Skeletal muscle tissue (tissue), 4 donors: ENCODE measurements around the gene BCAS4. TPM values are rescaled to one million over a fixed set of nuclear protein-coding genes. Genes with fewer than 3 reads are reported as not detected.
"Not testable (repeated sequence)": the region's sequence is repeated elsewhere in the genome, so short reads cannot be mapped to it uniquely, and the experiment has no call there.

Source experiments
- H3K27ac ChIP-seq: one replicate; pipeline ENCODE4 v1.7.0; 2013; ENCODE audit warnings: mild to moderate bottlenecking, low read depth, low read length, inconsistent platforms
- H3K27me3 ChIP-seq, 3 donors: one replicate each; pipeline ENCODE4 v1.7.0; 2013; ENCODE audit warnings: low read length in 3 of 3; ENCODE audit not compliant: control insufficient read depth in 3 of 3, insufficient read depth in 3 of 3
- H3K36me3 ChIP-seq, 3 donors: one replicate each; pipeline ENCODE4 v1.7.0; 2013; ENCODE audit warnings: low read length in 3 of 3; ENCODE audit not compliant: control insufficient read depth in 3 of 3, insufficient read depth in 3 of 3
- H3K4me1 ChIP-seq, 3 donors: one replicate each; pipeline ENCODE4 v1.7.0; 2013; ENCODE audit warnings: low read length in 3 of 3, mild to moderate bottlenecking in 3 of 3; ENCODE audit not compliant: control insufficient read depth in 3 of 3, insufficient read depth in 3 of 3
- H3K4me3 ChIP-seq, 3 donors: one replicate each; pipeline ENCODE4 v1.7.0; 2013; ENCODE audit warnings: low read length in 3 of 3
- H3K9ac ChIP-seq, 3 donors: one replicate each; pipeline ENCODE4 v1.7.0; 2013; ENCODE audit warnings: low read length in 3 of 3, mild to moderate bottlenecking in 3 of 3, moderate library complexity in 2 of 3, low read depth in 1 of 3
- H3K9me3 ChIP-seq, 3 donors: one replicate each; pipeline ENCODE4 v1.7.0; 2013; ENCODE audit warnings: low read length in 3 of 3; ENCODE audit not compliant: control insufficient read depth in 3 of 3
- total RNA-seq: library from RNA; depleted of rRNA; stranded (reverse); fragments of >200 nt; gene quantifications from one replicate; pipeline ENCODE4 v1.2.3, GENCODE V29; 2014
- donor health status: Osteomylitis.

Gene BCAS4
- total RNA-seq, 1 donor from 2014 or later, result 1.0 TPM

- H3K4me3 ChIP-seq, H3K27ac ChIP-seq, H3K9ac ChIP-seq, H3K4me1 ChIP-seq, H3K9me3 ChIP-seq, H3K27me3 ChIP-seq, H3K36me3 ChIP-seq: not testable (repeated sequence)
These were observed 87.0 kb downstream of the BCAS4 start for GRCh38 chr20:50881759-50882424.

GRCh38 chr20:50883856-50884255 is 89.0 kb downstream of the BCAS4 start:
- no peaks in the 10 kb centered on the region for H3K4me1 ChIP-seq
- H3K4me3 ChIP-seq, result no peak overlapping the region
- no peak overlapping the region for H3K27ac ChIP-seq
- no peaks in the 10 kb centered on the region for H3K27me3 ChIP-seq
- no peaks in the 10 kb centered on the region for H3K9me3 ChIP-seq
- peaks cover 0 to 4% (median 1%) of the 10 kb centered on the region in 3 donors for H3K36me3 ChIP-seq
- H3K9ac ChIP-seq, result no peak overlapping the region

- H3K9ac ChIP-seq, result no peak overlapping the region
- no peaks in the 10 kb centered on the region for H3K9me3 ChIP-seq
These were observed 90.2 kb downstream of the BCAS4 start for GRCh38 chr20:50885068-50885467.

GRCh38 chr20:50885781-50886180 is 90.9 kb downstream of the BCAS4 start:
- Histone ChIP-seq H3K36me3 (peaks cover 6 to 9% (median 6%) of the 10 kb centered on the region in 3 donors), H3K9ac (no peak overlapping the region), H3K4me3 (no peak overlapping the region), H3K4me1 (no peaks in the 10 kb centered on the region), H3K27me3 (no peaks in the 10 kb centered on the region), H3K27ac (no peak overlapping the region), H3K9me3 (no peaks in the 10 kb centered on the region)

More at GRCh38 chr20:50885068-50885467, 90.2 kb downstream of the BCAS4 start:
- Histone ChIP-seq H3K27me3 (no peaks in the 10 kb centered on the region), H3K36me3 (peaks cover 3 to 7% (median 6%) of the 10 kb centered on the region in 3 donors), H3K4me1 (no peaks in the 10 kb centered on the region), H3K4me3 (no peak overlapping the region), H3K27ac (no peak overlapping the region)

DNA sequence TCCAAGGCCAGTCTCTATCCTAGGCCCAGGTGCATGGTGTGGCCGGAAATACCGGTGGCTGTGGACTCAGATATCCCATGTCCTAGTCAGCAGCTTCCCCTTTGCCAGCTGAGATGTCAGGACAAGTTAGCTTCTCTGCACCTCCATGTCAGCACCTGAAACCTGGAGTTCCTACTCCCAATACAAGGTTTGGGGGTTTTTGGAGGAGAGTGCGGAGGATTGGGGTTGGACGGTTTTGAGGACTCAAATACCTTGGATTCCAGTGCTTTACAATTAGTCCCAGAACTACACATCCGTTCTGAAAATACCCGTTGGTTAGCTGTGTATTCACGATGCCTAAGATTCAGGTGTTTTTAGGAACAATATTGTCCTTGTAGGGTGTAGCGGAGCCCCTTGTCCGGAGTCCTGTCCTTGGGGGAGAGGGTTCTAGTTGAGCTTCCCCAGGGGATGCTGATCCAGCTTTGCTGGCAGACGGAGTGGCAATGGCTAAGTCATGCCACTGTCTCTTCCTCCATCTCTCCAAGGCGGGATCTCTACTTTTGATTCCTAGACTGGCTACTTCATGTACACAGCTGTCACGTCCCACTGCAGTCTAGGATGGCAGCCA is 91.4 kb downstream of the BCAS4 start:
- Histone ChIP-seq H3K27ac (no peak overlapping the region), H3K27me3 (no peaks in the 10 kb centered on the region), H3K9me3 (no peaks in the 10 kb centered on the region), H3K4me3 (no peak overlapping the region), H3K9ac (no peak overlapping the region), H3K4me1 (no peaks in the 10 kb centered on the region), H3K36me3 (peaks cover 9 to 14% (median 11%) of the 10 kb centered on the region in 3 donors)

DNA sequence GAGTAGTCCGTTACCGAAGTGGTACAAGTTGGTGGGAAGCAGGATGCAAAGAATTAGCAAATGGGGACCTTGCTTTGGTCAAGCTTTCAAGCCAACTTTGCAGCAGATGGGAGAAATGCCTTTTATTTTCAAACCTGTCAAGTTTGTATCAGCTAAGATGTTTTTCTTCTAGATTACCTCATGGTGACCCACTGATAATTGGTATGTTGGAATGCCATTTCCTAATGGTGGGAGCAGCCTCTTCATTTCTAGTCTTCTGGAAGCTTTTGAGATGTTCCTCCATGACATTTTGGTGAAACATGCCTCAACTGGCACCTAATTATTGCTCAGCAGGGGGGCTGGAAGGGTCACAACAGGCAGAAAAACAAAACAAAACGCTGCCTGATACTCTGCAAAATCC is 92.7 kb downstream of the BCAS4 start:
- H3K9me3 ChIP-seq, result no peaks in the 10 kb centered on the region
- H3K9ac ChIP-seq, result no peak overlapping the region
- peaks cover 16 to 22% (median 19%) of the 10 kb centered on the region in 3 donors for H3K36me3 ChIP-seq
- no peak overlapping the region for H3K27ac ChIP-seq
- H3K4me1 ChIP-seq, result no peaks in the 10 kb centered on the region
- no peaks in the 10 kb centered on the region for H3K27me3 ChIP-seq
- no peak overlapping the region for H3K4me3 ChIP-seq

GRCh38 chr20:50891138-50891537 is 96.3 kb downstream of the BCAS4 start:
- Histone ChIP-seq H3K36me3 (peaks cover 32 to 41% (median 41%) of the 10 kb centered on the region in 3 donors), H3K27ac (no peak overlapping the region), H3K4me1 (no peaks in the 10 kb centered on the region), H3K9me3 (no peaks in the 10 kb centered on the region), H3K4me3 (no peak overlapping the region), H3K27me3 (no peaks in the 10 kb centered on the region), H3K9ac (no peak overlapping the region)

GRCh38 chr20:50892394-50892793 is 97.5 kb downstream of the BCAS4 start:
- no peaks in the 10 kb centered on the region for H3K9me3 ChIP-seq
- H3K27ac ChIP-seq, result no peak overlapping the region
- H3K27me3 ChIP-seq, result no peaks in the 10 kb centered on the region
- H3K36me3 ChIP-seq, result peaks cover 33 to 45% (median 42%) of the 10 kb centered on the region in 3 donors
- H3K9ac ChIP-seq, result no peak overlapping the region
- no peaks in the 10 kb centered on the region for H3K4me1 ChIP-seq
- H3K4me3 ChIP-seq, result no peak overlapping the region

DNA sequence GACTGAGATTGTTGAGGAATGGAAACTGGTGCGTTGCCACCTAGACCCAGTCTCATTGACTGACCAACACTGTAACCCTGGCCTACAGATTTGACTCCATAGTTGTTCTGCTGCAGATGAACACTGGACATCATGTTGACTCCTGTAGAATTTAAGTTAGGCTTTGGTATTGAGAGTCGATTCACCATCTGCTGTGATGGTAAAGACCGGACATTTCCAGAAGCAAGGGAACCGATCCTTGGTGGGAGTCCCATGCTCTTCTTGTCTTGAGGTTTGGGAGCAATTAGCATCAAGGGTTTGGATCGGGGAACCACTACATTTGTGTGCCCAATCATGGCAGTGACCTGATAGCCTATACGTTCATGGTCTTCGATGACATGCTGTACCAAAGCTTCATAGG is 98.8 kb downstream of the BCAS4 start:
- Histone ChIP-seq H3K9ac (no peak overlapping the region), H3K27me3 (no peaks in the 10 kb centered on the region), H3K4me1 (no peaks in the 10 kb centered on the region), H3K36me3 (peaks cover 39 to 55% (median 54%) of the 10 kb centered on the region in 3 donors), H3K27ac (no peak overlapping the region), H3K4me3 (no peak overlapping the region), H3K9me3 (no peaks in the 10 kb centered on the region)

DNA sequence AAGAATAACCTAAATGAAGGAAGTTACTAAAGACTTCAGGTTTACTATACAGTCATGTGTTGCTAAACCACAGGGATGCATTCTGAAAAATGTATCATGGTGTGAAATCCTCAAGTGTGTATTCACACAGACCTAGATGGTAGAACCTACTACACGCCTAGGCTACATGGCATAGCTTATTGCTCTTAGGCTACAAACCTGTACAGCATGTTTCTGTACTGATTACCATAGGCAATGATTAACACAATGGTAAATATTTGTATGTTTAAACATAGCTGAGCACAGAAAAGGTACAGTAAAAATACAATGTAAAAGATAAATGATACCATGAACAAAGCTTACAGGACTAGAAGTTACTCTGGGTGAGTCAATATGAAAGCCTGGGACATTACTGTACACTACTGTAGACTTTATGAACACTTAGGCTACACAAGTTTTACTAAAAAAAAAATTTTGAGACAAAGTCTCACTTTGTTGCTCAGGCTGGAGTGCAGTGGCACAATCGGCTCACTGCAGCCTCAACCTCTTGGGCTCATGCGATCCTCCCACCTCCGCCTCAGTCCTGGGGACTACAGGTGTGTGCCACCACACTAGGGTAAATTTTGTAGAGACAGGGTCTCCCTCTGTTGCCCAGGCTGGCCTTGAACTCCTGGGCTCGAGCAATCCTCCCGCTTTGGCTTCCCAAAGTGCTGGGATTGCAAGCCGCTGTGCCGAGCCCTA is 100.4 kb downstream of the BCAS4 start:
- Histone ChIP-seq H3K4me3 (no peak overlapping the region), H3K27me3 (no peaks in the 10 kb centered on the region), H3K9ac (no peak overlapping the region), H3K9me3 (no peaks in the 10 kb centered on the region), H3K36me3 (peaks cover 36 to 56% (median 56%) of the 10 kb centered on the region in 3 donors), H3K27ac (no peak overlapping the region), H3K4me1 (no peaks in the 10 kb centered on the region)
